HepG2 (cell line): ENCODE results near the gene SMYD4. TPM values are rescaled to one million over a fixed set of nuclear protein-coding genes. Genes with fewer than 3 reads are reported as not detected.

Experiments used
- ATAC-seq: fragments of 200-7000 bp; cut with Tn5 transposase; 3 replicates; pipeline ENCODE4 v1.9.1; 2020; ENCODE audit warnings: mild to moderate bottlenecking, moderate library complexity
- BruUV-seq: library from RNA; stranded (reverse); fragments of 400-500 nt; replicated peaks from 2 replicates; lab custom pipeline; 2021; lab: Mats Ljungman, UMichigan
- CTCF ChIA-PET: fragments of 300-600 bp; formaldehyde crosslinking; extraction: SDS; loops from one replicate; lab custom pipeline; 2021; ENCODE audit warnings: low total read pairs, inconsistent platforms, low intra/inter-chr PET ratio; lab: Yijun Ruan, JAX
- POLR2A ChIA-PET: fragments of 350-600 bp; sonication (Branson Sonifier 250); formaldehyde crosslinking; loops from one replicate; lab custom pipeline; 2020; ENCODE audit warnings: antibody characterized with exemption, inconsistent platforms; lab: Yijun Ruan, JAX
- DNase-seq: peaks from one replicate; pipeline ENCODE4 v3.0.0-alpha.2; 2015; ENCODE audit warnings: low spot score
- FAIRE-seq: peaks from 3 replicates; lab custom pipeline; 2011; peaks lifted over from hg19 to GRCh38; lab: Jason Lieb, UNC
- H2AFZ ChIP-seq: one replicate; pipeline ENCODE4 v1.6.1; 2011; ENCODE audit warnings: low read length, inconsistent platforms
- H3K27ac ChIP-seq: fragments of 300-600 bp; 3 replicates; pipeline ENCODE4 v1.8.0; 2011; ENCODE audit warnings: mixed run types, mild to moderate bottlenecking, mixed read lengths, low read length, inconsistent platforms; ENCODE audit not compliant: insufficient read depth; ENCODE audit errors: extremely low read length
- H3K27me3 ChIP-seq, 2 experiments: fragments of 200-600 bp in 1 of 2; 2 replicates in 1 of 2; 3 replicates in 1 of 2; pipeline versions ENCODE4 v1.6.0 to v1.8.0; 2011; ENCODE audit warnings: low read length in 2 of 2, mild to moderate bottlenecking in 2 of 2, moderate library complexity in 2 of 2, inconsistent platforms in 1 of 2; ENCODE audit not compliant: insufficient read depth in 2 of 2, control insufficient read depth in 1 of 2
- H3K36me3 ChIP-seq, 2 experiments: fragments of 200-600 bp in 1 of 2; replicated peaks in 1 of 2; 2 replicates in 1 of 2; 3 replicates in 1 of 2; pipeline versions ENCODE4 v1.5.1 to v1.8.0; 2011; ENCODE audit warnings: low read length in 2 of 2, inconsistent platforms in 1 of 2; ENCODE audit not compliant: insufficient read depth in 2 of 2, control insufficient read depth in 1 of 2
- H3K4me1 ChIP-seq: 2 replicates; pipeline ENCODE4 v1.5.1; 2012; ENCODE audit warnings: low read length, inconsistent platforms; ENCODE audit not compliant: insufficient read depth
- H3K4me2 ChIP-seq: 2 replicates; pipeline ENCODE4 v1.6.0; 2011; ENCODE audit warnings: low read depth, low read length, inconsistent platforms
- H3K4me3 ChIP-seq, 3 experiments: fragments of 200-600 bp in 1 of 3; sonication (generic), shearing (Covaris generic) in 1 of 3; replicated peaks in 1 of 3; 2 replicates each; pipeline ENCODE4 v1.5.1; 2011 to 2016; ENCODE audit warnings: low read length in 3 of 3, inconsistent platforms in 2 of 3, low read depth in 2 of 3, mild to moderate bottlenecking in 2 of 3, control low read depth in 1 of 3, mixed read lengths in 1 of 3; ENCODE audit not compliant: insufficient read depth in 1 of 3
- H3K79me2 ChIP-seq: one replicate; pipeline ENCODE4 v1.6.1; 2011; ENCODE audit warnings: low read length, inconsistent platforms; ENCODE audit not compliant: insufficient read depth
- H3K9ac ChIP-seq: 2 replicates; pipeline ENCODE4 v1.6.0; 2011; ENCODE audit warnings: mild to moderate bottlenecking, low read depth, low read length, inconsistent platforms; ENCODE audit not compliant: insufficient read depth
- H3K9me3 ChIP-seq: 2 replicates; pipeline ENCODE4 v1.5.1; 2012; ENCODE audit warnings: mild to moderate bottlenecking, low read length
- H4K20me1 ChIP-seq: 2 replicates; pipeline ENCODE4 v1.6.0; 2011; ENCODE audit warnings: inconsistent platforms, mild to moderate bottlenecking, low read length, moderate library complexity; ENCODE audit not compliant: insufficient read depth
- AKAP8 ChIP-seq: sonication (generic); formaldehyde crosslinking; IDR thresholded peaks from 2 replicates; pipeline ENCODE4 v1.5.1; 2020; ENCODE audit warnings: mild to moderate bottlenecking, missing genetic modification reagents
- CTCF ChIP-seq: sonication (generic); formaldehyde crosslinking; IDR thresholded peaks from 2 replicates; pipeline ENCODE4 v1.5.0; 2020; ENCODE audit warnings: mild to moderate bottlenecking, missing genetic modification reagents, moderate library complexity
- FOSL2 ChIP-seq: sonication (generic); formaldehyde crosslinking; IDR thresholded peaks from 2 replicates; pipeline ENCODE4 v1.4.0; 2020; ENCODE audit warnings: missing genetic modification reagents
- SNAPC2 ChIP-seq: sonication (generic); formaldehyde crosslinking; IDR thresholded peaks from 2 replicates; pipeline ENCODE4 v1.8.1; 2022; ENCODE audit warnings: mild to moderate bottlenecking, missing genetic modification reagents
- TBX3 ChIP-seq: fragments of 450-650 bp; IDR thresholded peaks from 2 replicates; pipeline ENCODE4 v1.6.1; 2017; ENCODE audit warnings: antibody characterized with exemption, mild to moderate bottlenecking, inconsistent platforms, borderline replicate concordance
- ZFP91 ChIP-seq: sonication (generic); formaldehyde crosslinking; IDR thresholded peaks from 2 replicates; pipeline ENCODE4 v1.9.0; 2022; ENCODE audit warnings: missing genetic modification reagents, mild to moderate bottlenecking, borderline replicate concordance
- ZNF460 ChIP-seq: sonication (generic); formaldehyde crosslinking; IDR thresholded peaks from 2 replicates; pipeline ENCODE4 v1.5.1; 2020; ENCODE audit warnings: missing genetic modification reagents, mild to moderate bottlenecking, borderline replicate concordance
- ZNF687 ChIP-seq: sonication (generic); formaldehyde crosslinking; IDR thresholded peaks from 2 replicates; pipeline ENCODE4 v1.5.1; 2020; ENCODE audit warnings: mild to moderate bottlenecking, missing genetic modification reagents, moderate library complexity
- WGBS: methylation state at CpG from one replicate; pipeline ENCODE4 v1.1.6; 2017; ENCODE audit warnings: low lambda C conversion rate; 5-methylcytosine and 5-hydroxymethylcytosine counted together
- in situ Hi-C: cut with HindIII; loops from 2 replicates; pipeline ENCODE4 v1.10.0; 2017; ENCODE audit warnings: low pct_unique_long_range_greater_than_20kb; ENCODE audit not compliant: extremely low pct_ligation_motif_present
- intact Hi-C: fragments of 100-400 bp; cut with micrococcal nuclease; formaldehyde crosslinking; loops from one replicate; pipeline ENCODE4 v1.10.0; 2022; ENCODE audit not compliant: unreplicated experiment
- polyA plus RNA-seq, 8 experiments: library from polyadenylated mRNA; depleted of rRNA in 3 of 8; stranded (reverse) in 7 of 8; unstranded in 1 of 8; fragments of >200 nt; fragmentation: Illumina TruSeq in 4 of 8; extraction: Trizol in 4 of 8; gene quantifications; 2 replicates each; pipeline versions ENCODE4 v1.2.1 to v1.2.3, GENCODE V29; 2011 to 2016; ENCODE audit warnings: low read depth in 4 of 8, missing spikeins in 1 of 8, mixed read lengths in 1 of 8; ENCODE audit not compliant: insufficient read depth in 1 of 8
- total RNA-seq, 5 experiments: library from RNA; depleted of rRNA; stranded (reverse); fragments of >200 nt; fragmentation: Illumina TruSeq; extraction: Trizol; gene quantifications; 2 replicates each; pipeline ENCODE4 v1.2.3, GENCODE V29; 2016; ENCODE audit warnings: low read depth in 1 of 5

The SMYD4 gene
- total and polyA plus RNA-seq, 2 of the 13 experiments (the other 11 are each of a cell fraction or from before 2014, with no cell fraction given) = 7.4 to 11.3 TPM

- H2AFZ ChIP-seq = no peak overlapping the region
- FAIRE-seq (no peak), ATAC-seq (no peak), DNase-seq (no peak)
- H3K79me2 ChIP-seq = peaks cover 28% of the 10 kb centered on the region
- no peak overlapping the region for H3K4me3 ChIP-seq
- in situ Hi-C loops (loop anchor here (5.0 kb wide), 1 partner anchor 50 kb away; no protein-coding TSS in a partner anchor), intact Hi-C loops (no loop called here)
- H3K9me3 ChIP-seq = no peaks in the 10 kb centered on the region
- 98% methylated on average over 11 of the region's 12 CpGs for WGBS
- H3K36me3 ChIP-seq = peaks cover 18 to 29% of the 10 kb centered on the region in 2 experiments
- ChIA-PET POLR2A (interaction anchor here (13.7 kb wide), 1 partner anchor 52 kb away, joined by 480 read pairs; no protein-coding TSS in a partner anchor), CTCF (no interaction called here)
- H4K20me1 ChIP-seq = no peaks in the 10 kb centered on the region
- no peak overlapping the region for H3K9ac ChIP-seq
- H3K27ac ChIP-seq = peak overlapping the region; percentile 12
- TF ChIP-seq ZNF460 (CRISPR knock-in tag) (peak; percentile 82), CTCF (peak; percentile 46), FOSL2 (CRISPR knock-in tag) (0 out of 2 replicates have a peak, but pooled peaks have one; percentile 6), TBX3 (no peak), ZNF687 (peak; percentile 29; the same call in 1 of the 2 replicates), AKAP8 (no peak), ZFP91 (CRISPR knock-in tag) (0 out of 2 replicates have a peak, but pooled peaks have one; percentile 29), SNAPC2 (no peak)
- H3K27me3 ChIP-seq = no peaks in the 10 kb centered on the region
- H3K4me1 ChIP-seq = peaks cover 70% of the 10 kb centered on the region
- no peak overlapping the region for H3K4me2 ChIP-seq
- BruUV-seq = no TSS peak
Observed at GRCh38 chr17:1767358-1767757, 62.3 kb downstream of the SMYD4 start.
